GM19438 (cell line): Measurements from ENCODE around the gene DLG5.

Source experiments
- ATAC-seq: cut with Tn5 transposase; IDR thresholded peaks from one replicate; pipeline ENCODE4 v1.9.1; 2021; ENCODE audit warnings: low read depth; ENCODE audit not compliant: unreplicated experiment

The DLG5 gene

GRCh38 chr10:77872151-77872946 is 54.2 kb downstream of the DLG5 start:
- no peak for ATAC-seq

- no peak for ATAC-seq
Measured at GRCh38 chr10:77869626-77870420, 56.7 kb downstream of the DLG5 start.

- no peak for ATAC-seq
Measured at GRCh38 chr10:77868523-77868922, 58.0 kb downstream of the DLG5 start.

GRCh38 chr10:77867124-77867719 is 59.3 kb downstream of the DLG5 start:
- ATAC-seq, result no peak

- no peak for ATAC-seq
Measured at GRCh38 chr10:77866598-77866997, 60.0 kb downstream of the DLG5 start.

- ATAC-seq, result no peak
Measured at GRCh38 chr10:77865580-77866324, 60.8 kb downstream of the DLG5 start.

GRCh38 chr10:77864151-77864851 is 62.3 kb downstream of the DLG5 start:
- ATAC-seq, result no peak

- ATAC-seq, result no peak
Measured at GRCh38 chr10:77863446-77863845, 63.1 kb downstream of the DLG5 start.

GRCh38 chr10:77862595-77862994 is 64.0 kb downstream of the DLG5 start:
- ATAC-seq, result no peak

- ATAC-seq, result no peak
Measured at GRCh38 chr10:77861366-77861765, 65.2 kb downstream of the DLG5 start.

- ATAC-seq, result no peak
Measured at GRCh38 chr10:77859865-77860282, 66.7 kb downstream of the DLG5 start.

- ATAC-seq, result no peak
Measured at GRCh38 chr10:77859200-77859864, 67.2 kb downstream of the DLG5 start.

- no peak for ATAC-seq
Measured at GRCh38 chr10:77857272-77857671, 69.3 kb downstream of the DLG5 start.

GRCh38 chr10:77856566-77856965 is 70.0 kb downstream of the DLG5 start:
- ATAC-seq, result no peak

GRCh38 chr10:77855404-77856155 is 71.0 kb downstream of the DLG5 start:
- no peak for ATAC-seq

- ATAC-seq, result no peak
Measured at GRCh38 chr10:77854115-77854514, 72.4 kb downstream of the DLG5 start.

GRCh38 chr10:77853256-77853655 is 73.3 kb downstream of the DLG5 start:
- no peak for ATAC-seq

- no peak for ATAC-seq
Measured at GRCh38 chr10:77850620-77851231, 75.8 kb downstream of the DLG5 start.
